Kidney capillary endothelial cell (primary cell): ENCODE measurements around the gene PAF1.

Experiments
- DNase-seq: peaks from one replicate; pipeline ENCODE4 v3.0.0-alpha.2; 2018; ENCODE audit warnings: low spot score

PAF1 gene

GRCh38 chr19:39405958-39406655 is 15.2 kb upstream of the PAF1 start:
- DNase-seq, result no peak

GRCh38 chr19:39405261-39405957 is 14.5 kb upstream of the PAF1 start:
- no peak for DNase-seq

- DNase-seq, result peak; percentile 90
Observed at GRCh38 chr19:39403331-39404312, 12.7 kb upstream of the PAF1 start.

GRCh38 chr19:39402346-39403300 is 11.7 kb upstream of the PAF1 start:
- DNase-seq, result peak; percentile 83

- no peak for DNase-seq
Observed at GRCh38 chr19:39401549-39402345, 10.8 kb upstream of the PAF1 start.

- no peak for DNase-seq
Observed at GRCh38 chr19:39401070-39401548, 10.2 kb upstream of the PAF1 start.

- no peak for DNase-seq
Observed at GRCh38 chr19:39400061-39400460, 9.2 kb upstream of the PAF1 start.

- DNase-seq, result no peak
Observed at GRCh38 chr19:39399668-39400050, 8.8 kb upstream of the PAF1 start.

- DNase-seq, result no peak
Observed at GRCh38 chr19:39398297-39398864, 7.5 kb upstream of the PAF1 start.

GRCh38 chr19:39397360-39398296 is 6.7 kb upstream of the PAF1 start:
- DNase-seq, result peak; percentile 80

GRCh38 chr19:39390451-39390750 is 505 bp downstream of the PAF1 start:
- DNase-seq, result no peak

GRCh38 chr19:39389631-39390414 is 1.1 kb downstream of the PAF1 start:
- DNase-seq, result no peak

- no peak for DNase-seq
Observed at GRCh38 chr19:39388657-39389056, 2.2 kb downstream of the PAF1 start.

- DNase-seq, result no peak
Observed at GRCh38 chr19:39386557-39386956, 4.3 kb downstream of the PAF1 start.

- no peak for DNase-seq
Observed at GRCh38 chr19:39385629-39386411, 5.1 kb downstream of the PAF1 start.

GRCh38 chr19:39384839-39385568 is 5.9 kb downstream of the PAF1 start:
- DNase-seq, result no peak
